ENCODE results near the gene SYPL2. TPM values are rescaled to one million over a fixed set of nuclear protein-coding genes. Genes with fewer than 3 reads are reported as not detected.
A peak's percentile ranks its signal among the peaks of the same experiment; 100 is the strongest.

SYPL2 gene
- total and polyA plus RNA-seq, 2 donors (not counting 3 experiments of a cell fraction or from before 2014, with no cell fraction given), result not detected

DNA sequence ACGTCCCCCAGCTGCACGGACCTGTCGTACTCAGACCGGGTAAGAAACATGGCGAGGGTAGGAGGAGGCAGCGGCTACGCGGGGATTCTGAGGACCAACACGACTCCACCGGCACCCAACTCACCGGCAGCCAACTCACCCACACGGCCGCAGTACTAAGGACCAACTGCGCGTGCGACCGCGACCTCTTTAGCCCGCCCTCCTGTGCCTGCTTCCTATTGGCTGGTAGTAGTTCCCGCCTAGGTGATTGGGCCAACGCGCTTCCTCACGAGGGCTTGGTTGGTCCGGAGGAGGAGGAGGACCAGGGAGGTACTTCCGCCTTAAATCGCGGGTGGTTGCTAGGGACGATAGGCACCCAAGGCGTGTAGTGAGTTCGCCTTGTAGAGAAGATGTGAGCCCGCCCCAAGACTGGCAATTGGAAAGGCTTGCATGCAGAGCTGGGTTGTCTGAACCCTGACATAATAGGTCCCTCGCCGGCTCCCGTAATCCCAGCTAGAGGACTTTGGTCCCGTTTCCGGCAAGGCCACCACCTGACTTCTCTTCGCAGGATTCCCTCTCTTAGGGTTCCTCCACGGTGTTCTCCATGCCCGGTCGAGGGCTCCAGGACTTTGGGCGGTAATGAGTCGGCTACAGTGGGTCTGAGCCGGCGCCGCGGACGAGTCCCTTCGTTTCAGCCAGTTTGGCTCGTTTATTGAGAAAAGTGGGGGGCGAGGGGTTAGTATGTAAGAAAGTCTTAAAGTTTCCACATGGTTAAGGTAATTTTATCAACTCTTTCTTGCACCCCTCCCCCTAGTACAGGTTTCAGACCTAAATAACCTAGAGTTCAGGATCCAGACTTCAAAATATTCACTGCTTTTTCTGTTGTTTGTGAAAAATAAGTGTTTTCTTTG lies 39.8 kb upstream of the SYPL2 start, which contains the start of gene PSMA5:
PSMA5 (minus strand) TSS at position 168 of the 890 bp plus-strand sequence; CDS start at position 50, 118 bp downstream.
- dilution Hi-C loops (cut with MboI; ENCODE audit: extremely low pct_ligation_motif_present, low sequenced_read_pairs), result no loop called here
- Histone ChIP-seq H3K79me2 (ENCODE audit: control insufficient read depth, insufficient read depth, low read length) (peaks cover 41% of the 10 kb centered on the region), H3K27me3 (ENCODE audit: control insufficient read depth in 2 of 2, insufficient read depth in 2 of 2, low read length in 2 of 2) (no peaks in the 10 kb centered on the region), H3K9ac (replicated peaks; ENCODE audit: extremely low read depth, insufficient read depth, low read length) (peak within 1 kb of the TSS; percentile 83), H3K36me3 (ENCODE audit: control insufficient read depth in 2 of 2, extremely low read depth in 1 of 2, insufficient read depth in 2 of 2, low read length in 2 of 2) (no peaks in the 10 kb centered on the region), H3K4me2 (ENCODE audit: insufficient read depth, low read length) (peak within 1 kb of the TSS; percentile 95), H3K9me1 (replicated peaks; ENCODE audit: control insufficient read depth, extremely low read depth, insufficient read depth, low read length) (no peaks in the 10 kb centered on the region), H3K27ac (ENCODE audit: insufficient read depth, low read depth, low read length) (peak within 1 kb of the TSS; percentile 68), H4K20me1 (replicated peaks; ENCODE audit: control insufficient read depth, extremely low read depth, insufficient read depth, low read length) (no peaks in the 10 kb centered on the region), H3K4me3 (replicated peaks in 1 of 3; ENCODE audit: insufficient read depth in 1 of 3, low read depth in 1 of 3, low read length in 3 of 3) (peak within 1 kb of the TSS; percentile 63 to 89 (median 86)), H3K4me1 (ENCODE audit: control insufficient read depth, extremely low read depth, insufficient read depth, low read length) (peaks cover 15% of the 10 kb centered on the region), H3K9me3 (replicated peaks; ENCODE audit: control insufficient read depth, insufficient read depth, low read length) (no peaks in the 10 kb centered on the region), H2AFZ (ENCODE audit: low read depth, low read length) (peak within 1 kb of the TSS; percentile 79)
- TF ChIP-seq POLR2A (IDR thresholded peaks at IDR 0.05; ENCODE audit: low read depth, low read length) (peak; percentile 88), FOS (IDR thresholded peaks at IDR 0.05; ENCODE audit: borderline replicate concordance, insufficient read depth, low read length) (peak; percentile 1), POLR2AphosphoS5 (IDR thresholded peaks at IDR 0.05; ENCODE audit: insufficient read depth, low read depth, low read length) (peak; percentile 72), JUN (IDR thresholded peaks at IDR 0.05; ENCODE audit: borderline replicate concordance, insufficient read depth, insufficient read length, low read depth) (no peak), EZH2 (IDR thresholded peaks at IDR 0.05; ENCODE audit: borderline replicate concordance, low read depth, low read length, severe bottlenecking) (no peak), MYC (IDR thresholded peaks at IDR 0.05; ENCODE audit: low read depth, low read length) (peak; percentile 29), GATA2 (IDR thresholded peaks at IDR 0.05; ENCODE audit: insufficient read depth, insufficient read length, low read depth, low read length) (no peak)
- TF ChIP-seq, protein P1, sequence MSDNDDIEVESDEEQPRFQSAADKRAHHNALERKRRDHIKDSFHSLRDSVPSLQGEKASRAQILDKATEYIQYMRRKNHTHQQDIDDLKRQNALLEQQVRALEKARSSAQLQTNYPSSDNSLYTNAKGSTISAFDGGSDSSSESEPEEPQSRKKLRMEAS (IDR thresholded peaks at IDR 0.05; ENCODE audit: insufficient read depth, insufficient read length), result peak; percentile 37
- TF ChIP-seq, protein P2, sequence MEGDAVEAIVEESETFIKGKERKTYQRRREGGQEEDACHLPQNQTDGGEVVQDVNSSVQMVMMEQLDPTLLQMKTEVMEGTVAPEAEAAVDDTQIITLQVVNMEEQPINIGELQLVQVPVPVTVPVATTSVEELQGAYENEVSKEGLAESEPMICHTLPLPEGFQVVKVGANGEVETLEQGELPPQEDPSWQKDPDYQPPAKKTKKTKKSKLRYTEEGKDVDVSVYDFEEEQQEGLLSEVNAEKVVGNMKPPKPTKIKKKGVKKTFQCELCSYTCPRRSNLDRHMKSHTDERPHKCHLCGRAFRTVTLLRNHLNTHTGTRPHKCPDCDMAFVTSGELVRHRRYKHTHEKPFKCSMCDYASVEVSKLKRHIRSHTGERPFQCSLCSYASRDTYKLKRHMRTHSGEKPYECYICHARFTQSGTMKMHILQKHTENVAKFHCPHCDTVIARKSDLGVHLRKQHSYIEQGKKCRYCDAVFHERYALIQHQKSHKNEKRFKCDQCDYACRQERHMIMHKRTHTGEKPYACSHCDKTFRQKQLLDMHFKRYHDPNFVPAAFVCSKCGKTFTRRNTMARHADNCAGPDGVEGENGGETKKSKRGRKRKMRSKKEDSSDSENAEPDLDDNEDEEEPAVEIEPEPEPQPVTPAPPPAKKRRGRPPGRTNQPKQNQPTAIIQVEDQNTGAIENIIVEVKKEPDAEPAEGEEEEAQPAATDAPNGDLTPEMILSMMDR (IDR thresholded peaks at IDR 0.05; ENCODE audit: extremely low read depth in 1 of 2, insufficient read depth in 1 of 2, low read depth in 1 of 2, low read length in 2 of 2), result no peak
- ChIA-PET CTCF (interaction anchor here (1.3 to 3.6 kb wide), 3 partner anchors 59 to 106 kb away, joined by 3 to 29 read pairs (median 4); partner anchors contain the start of gene CYB561D1), POLR2A (interaction anchor here (0.7 to 1.1 kb wide), 2 partner anchors 106 to 176 kb away, joined by 3 to 4 read pairs; no protein-coding TSS in a partner anchor)
- TSS peak; percentile 77 for BruUV-seq (replicated peaks)
- FAIRE-seq, result peak; percentile 99
- peak; percentile 99 for DNase-seq (ENCODE audit: low read depth, low spot score)
- intact Hi-C loops (cut with micrococcal nuclease), result loop anchor here (1.0 to 2.0 kb wide), 3 partner anchors 27 to 912 kb away; partner anchors contain the start of genes ATXN7L2 and RBM15
